Activated CD8-positive, alpha-beta memory T cell treated with anti-CD3 and anti-CD28 coated beads for 1 hour (primary cell): ENCODE data around the gene SORL1.

Source experiments
- DNase-seq, 2 donors: peaks; one replicate each; pipeline ENCODE4 v3.0.0-alpha.2; 2020; ENCODE audit warnings: low read depth in 1 of 2; ENCODE audit errors: extremely low read depth in 1 of 2

SORL1 gene

DNA sequence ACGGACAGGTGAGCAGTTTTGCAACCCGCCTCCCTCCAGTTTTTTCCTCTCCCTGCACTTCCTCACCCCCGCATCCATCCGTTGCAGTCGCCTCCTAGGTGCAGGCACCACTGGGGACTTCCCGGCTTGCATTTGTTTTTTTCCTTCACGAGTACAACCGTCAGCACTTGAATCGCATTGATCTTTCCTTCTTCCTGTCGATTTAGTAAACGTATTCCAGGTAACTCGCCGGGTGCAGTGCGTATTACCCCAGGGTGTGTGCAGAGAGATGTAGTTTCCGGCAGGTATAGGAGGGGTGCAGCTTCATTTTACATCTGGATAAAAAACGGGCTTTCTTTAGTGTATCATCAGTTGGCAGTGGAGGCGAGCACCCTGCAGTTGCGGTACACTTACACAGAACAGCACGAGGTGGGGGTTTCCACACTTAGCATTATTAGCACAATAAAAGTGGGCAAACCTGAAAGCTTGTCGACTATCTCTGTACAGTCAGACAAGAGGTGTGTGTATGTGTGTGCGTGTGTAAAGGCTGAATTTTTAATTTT is 566 bp downstream of the SORL1 start, which contains the start of gene SORL1-AS1:
Gene SORL1-AS1 (minus strand): TSS at position 359 of the 542 bp plus-strand sequence.
- peak; percentile 24 to 52 for DNase-seq

DNA sequence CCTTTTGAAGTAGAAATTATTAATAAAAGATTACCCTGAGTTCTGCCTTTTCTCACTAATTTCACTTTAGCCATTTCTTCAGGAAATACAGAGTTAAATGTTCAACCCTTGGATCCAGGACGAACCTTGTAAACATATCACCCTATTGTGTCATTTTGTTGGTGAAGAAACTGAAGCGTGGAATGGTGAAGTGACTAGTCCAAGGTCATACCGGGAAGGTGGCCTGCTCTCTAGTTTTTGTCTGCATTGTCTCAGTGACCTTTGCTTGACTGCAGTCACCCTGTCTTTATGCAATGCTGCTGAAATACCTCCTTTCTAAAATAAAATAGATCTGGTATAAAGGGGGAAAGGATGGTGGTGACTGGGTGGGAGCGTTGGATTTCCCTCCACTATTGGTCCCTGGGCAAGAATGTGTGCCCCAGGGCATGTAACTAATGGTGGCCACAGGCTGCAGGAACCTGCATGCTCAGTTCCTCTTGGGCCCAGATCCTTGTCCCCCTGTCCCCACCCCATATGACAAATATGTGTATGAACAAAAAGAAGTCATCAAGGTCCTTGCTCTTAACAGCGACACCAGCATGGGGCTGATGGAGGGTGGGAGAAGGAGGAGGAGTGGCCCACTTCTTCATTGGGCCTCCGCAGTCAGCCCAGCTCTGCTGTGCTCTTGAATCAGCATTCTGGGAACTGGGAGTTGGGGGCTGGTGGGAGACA is 1.6 kb downstream of the SORL1 start:
- no peak for DNase-seq

DNA sequence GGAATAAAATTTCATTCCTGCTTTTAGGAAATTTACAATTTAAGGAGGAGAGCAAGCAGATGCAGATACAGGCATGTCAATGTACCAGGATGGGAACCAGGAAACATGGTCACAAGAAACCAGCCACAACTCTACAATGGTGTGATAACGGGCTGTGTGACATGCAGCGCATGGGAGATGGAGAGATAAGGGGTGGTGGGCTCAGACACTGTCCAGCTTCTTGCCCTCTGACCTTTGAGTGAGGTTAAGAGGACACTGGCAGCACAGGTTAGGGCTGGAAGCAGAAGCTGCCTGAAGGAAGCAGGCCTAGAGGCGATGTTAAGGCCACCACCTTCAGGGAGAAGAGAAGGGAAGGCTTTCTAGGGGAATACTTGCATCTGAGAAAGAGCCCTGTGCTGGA is 3.0 kb downstream of the SORL1 start:
- no peak for DNase-seq

DNA sequence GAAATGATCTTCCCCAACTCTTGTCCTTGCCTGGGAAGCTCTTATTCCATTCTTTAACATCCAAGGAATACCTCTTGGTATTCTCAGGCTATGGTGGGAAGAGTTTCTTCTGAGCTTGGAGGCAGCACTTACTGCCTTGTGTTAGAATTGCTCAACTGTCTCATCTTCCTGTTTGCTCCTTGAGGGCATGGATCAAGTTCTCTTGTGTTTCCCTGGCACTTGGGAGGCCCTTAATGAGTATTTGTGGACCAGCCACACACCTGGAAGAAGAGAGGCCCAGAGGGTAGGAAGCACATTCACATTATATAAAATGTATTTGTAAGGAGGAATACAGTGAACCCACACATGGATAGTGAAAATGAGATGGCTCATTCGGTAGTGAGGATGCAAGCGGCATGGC is 4.0 kb downstream of the SORL1 start:
- no peak for DNase-seq

DNA sequence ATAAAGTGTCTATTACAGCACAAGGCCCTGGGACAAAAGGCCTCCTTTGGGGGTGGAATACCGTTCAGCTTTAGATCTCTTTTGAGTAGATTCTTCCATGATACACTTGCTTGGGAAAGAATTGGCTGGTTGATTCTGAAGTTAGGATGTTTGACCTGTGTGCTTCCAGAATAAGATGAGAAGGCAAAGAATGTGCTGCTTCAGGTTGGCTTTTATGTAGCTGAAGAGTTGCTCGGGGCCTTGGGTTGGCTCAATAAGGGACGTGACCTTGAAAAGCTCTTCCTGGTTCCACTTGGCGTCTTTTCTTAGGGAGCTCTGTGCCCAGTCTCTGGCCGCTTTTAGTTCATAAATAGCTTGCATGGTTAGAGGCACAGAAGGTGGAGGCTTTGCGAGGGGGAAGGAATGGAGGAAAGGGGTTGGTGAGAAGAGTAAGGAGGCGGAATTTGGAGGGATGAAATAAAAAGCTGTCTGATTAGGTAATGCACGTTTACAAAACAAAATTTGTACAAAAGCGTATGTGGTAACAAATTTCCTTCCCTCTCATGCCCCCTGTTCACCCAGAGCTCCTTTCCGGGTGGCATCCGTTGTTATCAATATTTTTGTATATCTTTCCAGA is 4.8 kb downstream of the SORL1 start:
- no peak for DNase-seq

DNA sequence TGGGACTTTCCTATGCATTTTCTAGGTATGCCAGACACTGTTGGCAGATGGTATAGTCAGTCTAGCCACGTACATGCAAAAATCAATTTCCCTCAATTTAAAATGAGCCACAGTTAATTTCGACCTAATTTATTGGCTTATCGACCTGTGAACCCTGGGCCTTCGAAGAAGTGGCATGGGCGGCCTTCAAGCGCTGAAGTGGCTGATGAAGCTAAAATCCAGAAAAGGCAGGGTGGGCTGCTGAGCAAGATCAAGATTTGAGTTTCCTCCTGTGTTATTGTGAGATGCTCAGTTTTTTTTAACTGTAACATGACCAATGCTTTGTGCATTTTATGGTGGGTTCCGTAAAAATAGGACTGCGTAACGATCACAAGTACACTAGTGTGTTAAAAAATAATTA is 6.4 kb downstream of the SORL1 start:
- no peak for DNase-seq

DNA sequence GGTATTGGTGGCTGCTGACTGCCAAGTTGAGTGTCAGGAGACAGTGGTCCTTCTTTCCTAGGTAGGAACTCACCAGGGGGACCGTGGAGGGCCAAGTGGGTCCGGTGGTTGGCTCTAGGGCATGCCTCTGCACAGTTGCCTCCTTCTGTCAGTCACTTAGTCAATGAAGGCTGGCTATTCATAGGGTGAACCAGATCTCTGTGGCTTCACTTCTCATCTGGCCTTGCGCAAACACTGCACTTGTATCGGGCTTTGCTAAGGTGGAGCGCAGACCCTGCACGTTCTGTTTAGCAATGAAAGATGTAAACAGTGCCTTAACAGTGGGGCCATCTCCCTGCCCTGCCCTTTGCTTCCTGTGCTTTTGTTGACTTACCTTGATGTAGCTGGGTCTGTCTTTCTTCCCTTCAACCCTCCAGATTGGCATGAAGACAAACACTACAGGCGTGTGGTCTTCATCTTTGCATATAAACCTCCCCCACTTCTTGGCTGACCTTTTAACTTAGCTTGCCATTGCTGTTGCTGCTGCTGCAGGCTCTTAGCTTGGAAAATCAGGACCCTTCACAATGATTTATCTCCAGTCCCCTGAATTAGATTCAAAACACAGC is 7.4 kb downstream of the SORL1 start:
- no peak for DNase-seq

DNA sequence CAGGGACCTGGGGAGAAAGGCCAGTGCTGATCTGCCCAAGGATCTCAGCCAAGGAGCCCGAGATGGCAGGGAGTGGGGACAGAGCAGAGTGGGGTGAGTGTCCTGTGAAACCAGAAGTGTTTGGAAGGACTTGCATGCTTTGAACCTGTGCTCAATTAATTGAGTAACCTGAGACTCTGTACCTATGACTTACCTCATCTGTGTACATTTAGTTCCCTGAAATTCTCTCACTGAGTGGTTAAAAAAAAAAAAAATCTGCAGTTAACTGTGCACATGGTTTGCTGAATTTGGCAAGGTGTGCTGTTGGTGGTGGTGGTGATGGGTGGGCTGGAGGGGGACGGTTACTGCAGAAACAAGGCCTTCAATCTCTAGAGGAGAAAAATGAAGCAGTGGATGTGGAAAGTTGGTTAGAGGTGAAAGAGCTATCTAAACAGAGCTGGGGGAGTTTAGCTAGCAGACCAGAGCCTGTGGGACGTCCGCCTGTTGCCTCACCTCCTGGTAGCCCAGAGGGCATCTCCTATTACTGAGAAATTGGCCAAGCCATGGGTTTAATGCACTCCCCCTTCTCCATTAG is 8.9 kb downstream of the SORL1 start:
- DNase-seq = no peak

DNA sequence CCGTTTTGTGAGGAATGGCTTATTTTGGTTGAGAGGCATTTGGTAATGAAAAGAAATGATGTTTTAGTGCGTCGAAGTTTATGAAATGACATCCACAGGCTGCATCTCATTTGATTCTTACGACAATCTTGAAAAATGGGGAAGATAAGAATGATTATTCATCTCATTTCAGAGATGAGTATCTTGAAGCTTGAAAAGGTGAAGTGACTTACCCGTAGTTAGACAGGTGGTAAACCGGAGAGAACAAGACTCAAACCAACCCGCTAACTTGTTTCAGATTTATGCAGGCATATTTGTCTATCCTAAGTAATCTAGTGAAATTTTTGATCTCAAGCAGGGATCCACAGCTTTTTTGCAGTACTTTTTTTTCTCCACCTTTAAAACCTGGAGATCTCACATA is 9.7 kb downstream of the SORL1 start:
- no peak for DNase-seq

DNA sequence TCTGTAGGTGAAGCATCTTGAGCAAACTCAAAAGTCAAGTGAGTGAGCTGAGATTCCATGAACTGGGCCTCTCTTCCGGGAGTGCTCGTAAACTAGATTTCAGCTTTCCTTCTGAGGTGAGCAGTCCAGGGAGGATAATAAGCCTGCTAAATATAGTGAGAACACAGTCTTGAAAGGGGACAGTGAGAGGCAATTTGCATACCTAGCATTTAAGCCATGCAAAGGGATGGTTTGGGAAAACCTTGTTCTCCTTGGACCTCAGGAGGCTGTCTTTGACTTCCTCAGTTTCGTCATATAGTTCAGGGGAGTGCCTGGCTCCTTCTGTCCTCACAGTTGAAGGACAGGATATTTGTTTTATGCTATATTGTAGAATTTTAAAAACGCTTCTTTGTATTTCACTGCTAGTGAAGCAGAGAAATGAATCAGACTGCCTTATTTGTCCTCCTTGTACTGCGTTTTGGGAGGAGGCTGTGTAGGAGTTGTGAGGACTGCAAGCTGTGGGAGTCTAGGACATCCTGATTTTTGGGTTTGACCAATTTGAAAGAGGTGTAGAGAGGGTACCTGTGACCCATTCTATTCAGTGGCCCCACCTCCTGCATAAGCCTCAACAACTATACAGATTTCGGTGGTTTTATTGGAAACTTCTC is 11.7 kb downstream of the SORL1 start:
- no peak for DNase-seq

DNA sequence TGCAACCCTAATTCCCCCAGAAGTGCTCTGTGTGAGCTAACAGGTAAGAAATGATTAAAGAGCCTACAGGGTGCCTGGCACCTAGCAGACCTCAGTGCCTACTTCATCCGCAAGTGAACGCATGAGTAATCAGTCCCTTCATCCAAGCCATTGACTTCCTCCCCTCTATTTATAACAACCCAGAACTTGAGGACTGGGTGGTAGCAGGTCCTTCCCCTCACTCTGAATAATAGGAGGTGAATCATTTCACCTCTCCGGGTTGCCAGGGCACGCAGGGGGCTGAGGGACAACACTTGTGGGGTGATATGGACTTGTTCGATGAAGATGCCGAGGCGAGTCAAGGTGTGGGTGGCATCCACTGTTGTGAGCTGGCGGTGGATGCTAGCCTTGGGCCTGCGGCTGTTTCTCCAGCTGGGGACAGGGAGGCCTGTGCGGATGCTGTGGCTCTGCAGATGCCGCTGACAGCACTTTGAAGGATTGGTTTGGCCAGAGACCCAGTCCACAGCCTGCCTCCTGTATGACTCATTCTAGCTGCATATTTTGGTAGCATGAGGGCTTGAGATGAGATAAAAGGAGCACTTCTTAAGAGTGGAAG is 12.3 kb downstream of the SORL1 start:
- DNase-seq = peak; percentile 54 to 59

DNA sequence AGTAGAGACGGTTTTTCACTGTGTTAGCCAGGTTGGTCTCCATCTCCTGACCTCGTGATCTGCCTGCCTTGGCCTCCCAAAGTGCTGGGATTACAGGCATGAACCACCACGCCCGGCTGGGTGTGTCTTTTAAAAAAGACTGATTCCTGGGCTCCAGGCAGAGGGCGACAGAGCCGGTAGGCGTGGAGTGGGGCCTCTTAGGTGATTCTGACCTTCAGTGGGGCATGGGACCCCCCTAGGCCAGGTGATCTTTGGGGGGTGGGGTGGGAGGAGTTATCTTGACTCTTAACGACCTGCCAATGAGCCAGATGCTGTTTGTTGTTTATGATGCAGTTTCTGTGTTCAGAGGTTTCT is 13.6 kb downstream of the SORL1 start:
- no peak for DNase-seq

DNA sequence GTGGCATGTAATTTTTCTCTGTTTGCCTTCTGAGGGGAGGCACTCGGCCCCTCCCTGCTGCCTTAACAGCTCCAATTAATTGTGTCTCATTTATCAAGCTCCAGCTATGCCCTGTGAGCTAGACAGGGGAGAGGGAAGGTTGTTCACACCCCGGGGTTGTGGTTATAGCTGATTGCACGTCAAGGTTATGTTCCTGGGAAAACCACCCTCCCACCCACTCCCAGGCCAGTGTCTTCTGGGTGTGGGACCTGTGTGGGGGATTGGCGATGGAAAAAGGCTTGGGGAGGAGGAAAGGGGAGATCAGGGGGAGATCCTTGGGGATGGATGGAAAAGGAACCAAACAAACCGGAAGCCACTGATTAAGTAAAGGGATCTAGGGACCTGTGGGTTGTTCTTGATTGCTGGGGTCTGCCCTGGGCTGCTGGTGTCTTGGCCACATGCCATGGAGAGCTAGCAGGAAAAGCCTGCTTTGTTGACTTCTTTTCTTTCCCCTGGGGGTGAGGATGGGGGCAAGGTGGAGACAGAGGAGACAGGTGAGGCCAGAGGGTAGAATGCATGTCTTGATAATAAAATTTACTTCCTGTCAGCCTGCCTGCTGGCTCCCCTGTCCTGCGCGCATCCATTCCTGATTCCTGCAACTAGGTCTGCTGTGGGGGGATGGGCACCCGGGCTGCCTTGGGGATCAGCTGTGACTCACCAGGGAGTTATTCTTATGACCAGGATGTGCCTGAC is 14.1 kb downstream of the SORL1 start:
- DNase-seq = no peak

DNA sequence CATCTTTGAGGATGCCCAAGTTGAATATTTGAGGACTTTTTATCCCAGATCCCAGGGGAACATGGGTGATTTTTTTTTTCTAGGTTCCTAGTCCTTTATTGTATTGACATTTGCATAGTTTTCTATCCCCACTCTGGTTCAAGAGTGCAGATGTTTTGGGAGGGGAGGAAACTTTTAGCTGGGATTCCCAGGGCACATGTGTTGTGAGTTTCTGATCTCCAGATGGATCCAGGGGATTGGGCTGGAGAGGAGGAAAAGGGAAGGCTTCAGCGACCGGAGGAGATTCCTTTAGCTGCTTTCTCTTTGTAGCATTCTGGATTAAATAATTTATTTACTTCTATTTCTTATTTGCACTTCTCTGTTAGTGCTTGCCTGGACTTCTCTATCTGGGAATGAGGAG is 15.4 kb downstream of the SORL1 start:
- DNase-seq = no peak

DNA sequence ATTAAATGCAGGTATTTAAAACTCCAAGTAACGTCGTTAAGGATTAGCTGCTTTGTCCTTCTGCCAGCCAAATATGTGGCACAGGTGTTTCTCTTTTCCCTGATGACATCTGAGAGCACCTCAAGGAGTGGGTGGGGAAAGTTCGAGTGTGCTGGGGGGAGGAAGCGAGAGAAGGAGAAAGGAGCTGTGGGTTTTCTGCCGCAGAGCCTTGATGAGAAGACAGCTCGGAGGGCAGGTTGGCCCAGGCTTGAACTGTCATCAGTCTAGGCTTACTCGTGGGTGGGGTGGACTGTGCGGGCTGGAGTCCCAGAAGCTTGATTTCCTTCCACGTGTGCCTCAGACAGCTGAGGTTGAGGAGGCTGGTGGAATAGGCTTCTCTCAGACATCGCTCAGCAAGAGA is 15.9 kb downstream of the SORL1 start:
- peak; percentile 56 to 67 for DNase-seq

DNA sequence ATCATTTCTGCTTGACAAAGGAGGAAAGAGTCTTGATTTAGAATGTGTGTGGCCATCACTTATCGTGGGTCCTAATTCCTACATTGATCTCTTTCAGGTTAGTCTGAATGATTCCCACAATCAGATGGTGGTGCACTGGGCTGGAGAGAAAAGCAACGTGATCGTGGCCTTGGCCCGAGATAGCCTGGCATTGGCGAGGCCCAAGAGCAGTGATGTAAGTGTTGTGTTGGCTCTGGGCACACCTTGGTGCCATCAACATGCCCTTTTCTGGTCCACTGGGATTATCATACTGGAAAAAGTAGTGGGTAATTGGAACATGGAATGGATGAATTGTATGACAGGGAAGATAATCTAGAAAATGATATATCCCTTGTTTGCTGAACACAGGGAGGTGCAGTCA is 17.8 kb downstream of the SORL1 start:
- DNase-seq = no peak

DNA sequence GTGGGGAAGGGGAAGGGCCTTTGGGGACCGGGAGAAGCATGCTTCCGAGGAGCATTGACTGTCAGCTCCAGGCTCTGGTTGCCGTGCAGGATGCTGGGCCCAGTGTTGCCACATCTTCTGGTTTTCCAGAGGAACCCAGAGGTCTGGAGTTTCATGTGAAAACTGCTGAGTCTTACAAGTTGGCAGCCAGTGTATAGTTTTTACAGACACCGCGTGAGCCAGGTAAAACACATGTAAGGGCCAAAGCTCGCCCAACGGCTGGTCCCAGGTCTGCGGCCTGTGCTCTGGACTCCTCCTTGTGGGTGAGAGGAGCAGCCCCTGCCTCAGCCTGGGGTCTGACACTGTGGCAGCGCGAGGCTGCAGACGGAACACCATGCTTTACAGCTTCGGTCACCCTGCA is 19.1 kb downstream of the SORL1 start:
- DNase-seq = no peak

DNA sequence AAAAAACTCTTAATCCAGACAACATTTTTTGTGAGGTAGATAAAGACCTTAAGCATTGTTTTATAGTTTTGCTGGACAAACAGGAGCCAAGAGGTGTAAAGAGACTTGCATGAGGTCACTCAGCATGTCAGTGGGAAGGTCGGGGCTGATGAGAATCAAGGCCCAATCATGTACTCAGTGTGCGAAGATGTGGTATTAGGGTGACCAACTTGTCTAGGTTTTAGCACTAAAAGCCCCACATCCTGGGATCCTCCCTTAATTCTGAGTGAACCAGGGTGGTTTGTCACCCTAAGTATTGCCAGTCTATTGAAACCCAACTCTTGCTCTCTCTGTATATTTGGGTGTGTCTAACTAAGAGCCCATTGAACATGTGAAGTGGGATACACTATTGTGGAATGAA is 20.2 kb downstream of the SORL1 start:
- no peak for DNase-seq

DNA sequence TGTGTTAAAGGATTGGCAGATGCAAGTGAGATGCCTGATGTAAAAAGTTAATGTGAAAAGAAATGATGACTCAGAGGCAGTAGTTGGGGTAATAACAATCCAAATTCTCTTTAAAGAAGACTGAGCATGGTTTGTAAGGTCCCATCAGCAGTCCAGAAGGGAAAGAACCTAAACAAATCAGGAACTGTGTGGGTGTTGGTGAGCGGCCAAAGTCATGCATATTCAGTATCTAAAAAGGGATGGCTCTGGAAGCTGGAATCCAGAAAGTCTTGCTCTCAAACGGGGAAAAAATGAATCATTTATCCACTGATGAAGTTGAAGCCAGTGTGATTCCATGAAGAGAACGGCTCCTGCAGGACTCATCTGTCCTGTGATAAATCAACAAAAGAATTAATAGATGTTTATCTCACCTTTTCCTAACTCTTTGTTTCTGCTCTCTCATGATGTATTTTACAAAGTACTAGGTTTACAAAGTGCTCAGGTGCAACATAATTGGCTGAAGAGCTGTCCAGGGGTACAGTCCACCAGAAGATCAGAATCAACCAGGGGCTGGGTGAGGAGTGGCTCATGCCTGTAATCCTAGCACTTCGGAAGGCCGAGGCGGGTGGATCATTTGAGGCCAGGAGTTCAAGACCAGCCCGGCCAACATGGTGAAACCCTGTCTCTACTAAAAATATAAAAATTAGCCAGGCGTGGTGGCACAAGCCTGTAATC is 21.1 kb downstream of the SORL1 start:
- no peak for DNase-seq

DNA sequence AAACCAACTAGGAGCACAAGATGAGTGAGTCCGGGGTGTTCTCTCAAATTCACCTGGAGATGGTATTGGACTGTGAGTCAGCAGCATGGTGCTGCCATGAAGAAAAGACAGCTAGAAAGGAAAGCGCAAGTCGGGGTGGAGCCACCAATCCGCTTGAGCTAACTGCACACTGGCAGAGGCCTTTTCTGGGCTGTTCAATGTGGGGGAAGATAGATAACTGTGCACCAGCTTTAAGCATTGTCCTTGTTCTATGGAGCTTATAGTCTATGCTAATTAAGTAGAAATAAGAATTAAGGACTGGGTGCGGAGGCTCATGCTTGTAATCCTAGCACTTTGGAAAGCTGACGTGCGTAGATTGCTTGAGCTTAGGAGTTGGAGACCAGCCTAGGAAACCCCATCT is 22.6 kb downstream of the SORL1 start:
- DNase-seq = no peak
